ENCODE results near the gene TH.

DNA sequence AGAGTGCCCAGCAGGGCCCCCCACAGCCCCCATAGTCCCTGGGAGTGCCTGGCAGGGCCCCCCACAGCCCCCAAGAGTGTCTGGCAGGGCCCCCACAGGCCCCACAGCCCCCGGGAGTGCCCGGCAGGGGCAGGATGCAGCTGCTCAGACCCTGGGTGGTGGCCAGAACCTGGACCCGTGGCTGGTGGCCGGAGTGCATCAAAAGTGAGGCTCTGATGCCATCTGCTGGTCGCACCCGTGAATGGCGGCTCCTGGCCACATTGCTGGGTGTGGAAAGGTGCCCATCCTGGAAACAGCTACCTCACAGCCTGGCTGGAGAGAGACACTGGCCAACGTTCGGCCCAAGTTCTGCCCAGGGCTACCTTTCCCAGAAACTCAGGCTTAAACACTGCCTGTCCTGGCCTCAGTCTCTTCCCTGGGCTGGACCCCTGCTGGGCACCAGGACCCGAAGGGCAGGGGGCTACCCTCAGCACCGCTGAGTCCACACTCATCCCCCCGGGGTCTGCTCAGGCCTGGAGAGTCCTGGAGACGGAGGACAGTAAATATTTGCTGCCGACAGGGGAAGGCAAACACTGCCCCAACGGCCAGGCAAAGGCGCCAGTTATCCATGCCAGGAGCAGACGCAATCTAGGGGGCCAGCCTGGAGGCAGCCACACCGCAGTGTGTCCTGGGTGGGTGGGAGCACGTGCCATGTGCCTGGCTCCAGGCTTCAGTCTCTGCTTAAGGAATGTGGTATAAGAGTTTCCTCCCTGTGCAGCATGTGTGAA, 15.0 kb downstream of the TH start:
- no peak for TF ChIP-seq POLR2A (IDR thresholded peaks at IDR 0.05; ENCODE audit: extremely low read depth, insufficient read length)
- TF ChIP-seq, protein P1, sequence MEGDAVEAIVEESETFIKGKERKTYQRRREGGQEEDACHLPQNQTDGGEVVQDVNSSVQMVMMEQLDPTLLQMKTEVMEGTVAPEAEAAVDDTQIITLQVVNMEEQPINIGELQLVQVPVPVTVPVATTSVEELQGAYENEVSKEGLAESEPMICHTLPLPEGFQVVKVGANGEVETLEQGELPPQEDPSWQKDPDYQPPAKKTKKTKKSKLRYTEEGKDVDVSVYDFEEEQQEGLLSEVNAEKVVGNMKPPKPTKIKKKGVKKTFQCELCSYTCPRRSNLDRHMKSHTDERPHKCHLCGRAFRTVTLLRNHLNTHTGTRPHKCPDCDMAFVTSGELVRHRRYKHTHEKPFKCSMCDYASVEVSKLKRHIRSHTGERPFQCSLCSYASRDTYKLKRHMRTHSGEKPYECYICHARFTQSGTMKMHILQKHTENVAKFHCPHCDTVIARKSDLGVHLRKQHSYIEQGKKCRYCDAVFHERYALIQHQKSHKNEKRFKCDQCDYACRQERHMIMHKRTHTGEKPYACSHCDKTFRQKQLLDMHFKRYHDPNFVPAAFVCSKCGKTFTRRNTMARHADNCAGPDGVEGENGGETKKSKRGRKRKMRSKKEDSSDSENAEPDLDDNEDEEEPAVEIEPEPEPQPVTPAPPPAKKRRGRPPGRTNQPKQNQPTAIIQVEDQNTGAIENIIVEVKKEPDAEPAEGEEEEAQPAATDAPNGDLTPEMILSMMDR (IDR thresholded peaks at IDR 0.05; ENCODE audit: low read depth, low read length): peak; percentile 62
- no peak for TF ChIP-seq MYC (IDR thresholded peaks at IDR 0.05; ENCODE audit: low read depth, low read length)

Data from NB4 (cell line).